NCI-H446 treated with DMSO at 0.1 percent for 48 hours (cell line): Measurements from ENCODE around the gene CD36.

ENCODE experiments used
- DNase-seq: peaks from one replicate; lab custom pipeline; 2025; lab: John Stamatoyannopoulos, UW

Gene CD36

GRCh38 chr7:80705130-80705781, 66.8 kb downstream of the CD36 start:
- DNase-seq = no peak

- no peak for DNase-seq
These were observed 68.9 kb downstream of the CD36 start for GRCh38 chr7:80707318-80707717.

- no peak for DNase-seq
These were observed 69.7 kb downstream of the CD36 start for GRCh38 chr7:80708123-80708522.

- DNase-seq = no peak
These were observed 73.1 kb downstream of the CD36 start for GRCh38 chr7:80711531-80711930.

- DNase-seq = no peak
These were observed 80.8 kb downstream of the CD36 start for GRCh38 chr7:80719261-80719660.

GRCh38 chr7:80720146-80720545, 81.7 kb downstream of the CD36 start:
- DNase-seq = no peak

GRCh38 chr7:80721883-80722615, 83.6 kb downstream of the CD36 start:
- DNase-seq = no peak

GRCh38 chr7:80722616-80723195, 84.3 kb downstream of the CD36 start:
- no peak for DNase-seq

- DNase-seq = no peak
These were observed 85.9 kb downstream of the CD36 start for GRCh38 chr7:80724249-80724871.

- no peak for DNase-seq
These were observed 86.8 kb downstream of the CD36 start for GRCh38 chr7:80725181-80725611.
